NB4 (cell line): Measurements from ENCODE around the gene SERF2.

Experiments
- DNase-seq: peaks from one replicate; pipeline ENCODE4 v3.0.0; 2010; ENCODE audit warnings: low read depth
- H3K4me3 ChIP-seq: one replicate; pipeline ENCODE4 v1.5.1; 2011; ENCODE audit warnings: mild to moderate bottlenecking, low read depth, low read length, moderate library complexity
- CTCF ChIP-seq: IDR thresholded peaks from one replicate; pipeline ENCODE4 v1.5.1; 2012; ENCODE audit warnings: low read depth, low read length
- MYC ChIP-seq: IDR thresholded peaks from 2 replicates; pipeline ENCODE4 v1.6.1; 2011; ENCODE audit warnings: low read depth, low read length
- POLR2A ChIP-seq: IDR thresholded peaks from 2 replicates; pipeline ENCODE4 v1.6.1; 2011; ENCODE audit warnings: mild to moderate bottlenecking; ENCODE audit not compliant: insufficient read length; ENCODE audit errors: extremely low read depth
- TF ChIP-seq, protein P1 (sequence below): IDR thresholded peaks from 2 replicates; pipeline ENCODE4 v1.6.1; 2011; ENCODE audit warnings: low read depth, low read length

Gene SERF2

DNA sequence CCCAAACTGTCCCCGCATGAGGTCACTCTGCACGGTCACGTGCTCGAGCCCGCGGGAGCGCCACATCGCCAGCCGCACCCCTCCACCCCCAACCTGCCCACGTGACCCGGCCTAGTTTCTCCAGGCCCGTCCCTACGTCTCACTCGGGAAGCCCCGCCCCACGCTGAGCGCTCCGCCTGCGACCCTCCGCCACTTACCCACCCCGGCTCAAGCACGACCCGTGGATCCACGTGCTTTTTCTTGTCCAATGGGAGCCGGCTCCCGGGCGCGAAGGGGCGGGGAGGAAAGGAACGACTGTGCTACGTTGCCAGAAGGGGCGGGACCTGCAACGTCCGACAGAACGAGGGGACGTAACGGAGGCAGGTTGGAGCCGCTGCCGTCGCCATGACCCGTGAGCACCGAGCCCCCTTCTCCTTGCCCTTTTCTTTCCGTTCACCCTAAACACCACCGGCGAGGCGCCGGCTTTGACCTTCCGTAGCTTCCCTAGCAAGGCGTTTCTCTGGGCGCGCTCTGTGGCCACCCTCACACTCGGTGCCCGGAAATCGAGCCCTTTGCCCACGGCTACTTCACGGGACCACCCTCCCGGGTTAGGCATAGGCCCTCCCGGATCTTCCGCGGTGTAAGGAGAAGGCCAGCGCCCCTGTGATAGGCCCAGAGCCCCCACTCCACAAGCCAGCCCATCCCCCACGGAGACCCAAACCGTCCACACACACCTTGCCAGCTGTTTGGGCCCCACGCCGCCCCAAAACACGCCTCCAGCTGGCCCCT, at the start of gene SERF2:
SERF2 (plus strand) TSS at position 328 of the 768 bp plus-strand sequence; CDS start at position 385, 57 bp downstream.
- peak within 1 kb of the TSS; percentile 95 for H3K4me3 ChIP-seq
- TF ChIP-seq MYC = peak; percentile 98
- no peak for TF ChIP-seq CTCF
- TF ChIP-seq, protein P1, sequence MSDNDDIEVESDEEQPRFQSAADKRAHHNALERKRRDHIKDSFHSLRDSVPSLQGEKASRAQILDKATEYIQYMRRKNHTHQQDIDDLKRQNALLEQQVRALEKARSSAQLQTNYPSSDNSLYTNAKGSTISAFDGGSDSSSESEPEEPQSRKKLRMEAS = peak; percentile 100
- peak; percentile 96 for TF ChIP-seq POLR2A
- peak; percentile 100 for DNase-seq

GRCh38 chr15:43746245-43746902, 45.7 kb upstream of the SERF2 start, which contains the start of gene PDIA3:
PDIA3 (plus strand) TSS chr15:43746438; CDS start chr15:43746540, 102 bp downstream.
- peak; percentile 88 for TF ChIP-seq POLR2A
- TF ChIP-seq MYC = peak; percentile 61
- TF ChIP-seq, protein P1 = peak; percentile 68; the same call in 1 of the 2 replicates
- peak within 1 kb of the TSS; percentile 95 for H3K4me3 ChIP-seq
- DNase-seq = peak; percentile 94

GRCh38 chr15:43746903-43747309, 45.2 kb upstream of the SERF2 start:
- peak overlapping the region; percentile 95 for H3K4me3 ChIP-seq
- peak; percentile 81 for DNase-seq

- H3K4me3 ChIP-seq = peak overlapping the region; percentile 95
- TF ChIP-seq MYC (no peak), CTCF (no peak), POLR2A (no peak)
- TF ChIP-seq, protein P1 = no peak
- DNase-seq = no peak
Observed at GRCh38 chr15:43748376-43748775, 43.7 kb upstream of the SERF2 start.

DNA sequence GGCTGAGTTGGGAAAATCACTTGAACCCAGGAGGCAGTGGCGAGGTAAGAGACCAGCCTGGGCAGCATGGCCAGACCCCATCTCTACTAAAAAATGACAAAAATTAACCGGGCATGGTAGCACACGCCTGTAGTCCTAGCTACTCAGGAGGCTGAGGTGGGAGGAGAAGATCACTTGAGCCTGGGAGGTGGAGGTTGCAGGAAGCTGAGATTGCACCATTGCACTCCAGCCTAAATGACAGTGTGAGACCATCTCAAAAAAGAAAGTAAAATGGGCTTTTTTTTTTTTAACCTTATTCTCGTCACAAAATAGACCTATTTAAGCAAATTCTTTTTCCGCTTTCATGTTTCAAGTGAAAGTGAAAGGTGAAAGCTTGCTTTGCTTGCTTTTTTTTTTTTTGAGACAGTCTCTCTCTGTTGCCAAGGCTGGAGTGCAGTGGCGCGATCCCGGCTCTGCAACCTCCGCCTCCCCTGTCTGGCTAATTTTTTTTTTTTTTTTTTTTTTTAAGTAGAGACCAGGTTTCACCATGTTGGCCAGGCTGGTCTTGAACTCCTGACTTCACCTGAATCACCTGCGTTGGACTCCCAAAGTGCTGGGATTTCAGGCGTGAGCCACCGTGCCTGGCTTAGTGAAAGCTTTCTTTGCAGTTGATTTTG, 42.3 kb upstream of the SERF2 start:
- peak; percentile 33 for DNase-seq
- TF ChIP-seq MYC (no peak), CTCF (no peak), POLR2A (no peak)
- TF ChIP-seq, protein P1 = no peak
- peak overlapping the region; percentile 28 for H3K4me3 ChIP-seq

DNA sequence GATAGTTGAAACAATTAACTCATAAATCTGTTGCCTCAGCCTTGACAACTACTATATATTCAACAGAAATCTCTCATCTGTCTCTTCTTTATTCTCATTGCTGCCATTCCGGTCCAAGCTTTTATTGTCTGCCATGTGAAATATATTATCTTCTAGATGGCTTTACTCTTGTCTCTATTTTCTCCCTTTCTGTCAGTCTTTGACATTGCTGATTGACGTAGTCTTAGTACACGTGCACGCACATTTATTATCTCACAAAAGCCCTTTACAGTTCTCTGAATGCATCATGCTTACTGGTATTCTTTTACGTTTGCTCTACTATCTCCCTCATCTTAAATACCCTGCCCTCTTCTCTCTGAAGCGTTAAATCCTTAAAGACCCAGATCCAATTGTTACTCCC, 40.2 kb upstream of the SERF2 start:
- no peak for DNase-seq
- TF ChIP-seq CTCF = no peak
- TF ChIP-seq MYC = no peak
- TF ChIP-seq, protein P1 = no peak
- TF ChIP-seq POLR2A = no peak
- H3K4me3 ChIP-seq = no peak overlapping the region
